ENCODE results near the gene ITPKB. TPM values are rescaled to one million over a fixed set of nuclear protein-coding genes. Genes with fewer than 3 reads are reported as not detected.
A peak's percentile ranks its signal among the peaks of the same experiment; 100 is the strongest.

Gene ITPKB
- polyA plus RNA-seq, 4 donors: 1.8 to 9.6 (median 5.4) TPM

- Histone ChIP-seq H3K4me3 (ENCODE audit: low read depth in 1 of 3, low read length in 3 of 3) (no peak overlapping the region), H3K9me3 (ENCODE audit: control insufficient read depth in 2 of 2, insufficient read depth in 1 of 2, low read depth in 1 of 2, low read length in 1 of 2) (no peaks in the 10 kb centered on the region), H3K4me1 (ENCODE audit: control insufficient read depth in 3 of 3, insufficient read depth in 2 of 3, low read depth in 1 of 3, low read length in 2 of 3) (peaks cover 0 to 48% (median 41%) of the 10 kb centered on the region in 3 donors), H3K36me3 (ENCODE audit: control insufficient read depth in 3 of 3, insufficient read depth in 2 of 3, low read depth in 1 of 3, low read length in 3 of 3) (peaks cover 0 to 9% (median 0%) of the 10 kb centered on the region in 3 donors), H3K27ac (ENCODE audit: low read depth in 1 of 3, low read length in 2 of 3) (peak overlapping the region in 1 of 3 donors; percentile 34), H3K27me3 (ENCODE audit: control insufficient read depth in 3 of 3, insufficient read depth in 3 of 3, low read length in 3 of 3) (no peaks in the 10 kb centered on the region)
- WGBS, 3 donors: 88 to 93% (median 91%) methylated on average over 22 of the region's 22 CpGs
- FAIRE-seq (no peak), DNase-seq (no peak)
These were observed 80.4 kb downstream of the ITPKB start for GRCh38 chr1:226658546-226659125.

- FAIRE-seq (no peak), DNase-seq (no peak)
- peaks cover 0 to 43% (median 38%) of the 10 kb centered on the region in 3 donors for H3K4me1 ChIP-seq (ENCODE audit: control insufficient read depth in 3 of 3, insufficient read depth in 2 of 3, low read depth in 1 of 3, low read length in 2 of 3)
- no peaks in the 10 kb centered on the region for H3K27me3 ChIP-seq (ENCODE audit: control insufficient read depth in 3 of 3, insufficient read depth in 3 of 3, low read length in 3 of 3)
- H3K27ac ChIP-seq (ENCODE audit: low read depth in 1 of 3, low read length in 2 of 3): peak overlapping the region in 2 of 3 donors; percentile 7 to 54
- no peak overlapping the region for H3K4me3 ChIP-seq (ENCODE audit: low read depth in 1 of 3, low read length in 3 of 3)
- H3K36me3 ChIP-seq (ENCODE audit: control insufficient read depth in 3 of 3, insufficient read depth in 2 of 3, low read depth in 1 of 3, low read length in 3 of 3): peaks cover 0 to 6% (median 0%) of the 10 kb centered on the region in 3 donors
- 71% methylated on average over 10 of the region's 10 CpGs for WGBS, 3 donors
- H3K9me3 ChIP-seq (ENCODE audit: control insufficient read depth in 2 of 2, insufficient read depth in 1 of 2, low read depth in 1 of 2, low read length in 1 of 2): no peaks in the 10 kb centered on the region
These were observed 81.1 kb downstream of the ITPKB start for GRCh38 chr1:226657895-226658545.

- no peaks in the 10 kb centered on the region for H3K27me3 ChIP-seq (ENCODE audit: control insufficient read depth in 3 of 3, insufficient read depth in 3 of 3, low read length in 3 of 3)
- no peak overlapping the region for H3K4me3 ChIP-seq (ENCODE audit: low read depth in 1 of 3, low read length in 3 of 3)
- FAIRE-seq: no peak
- WGBS, 3 donors: 5 to 32% (median 27%) methylated on average over 12 of the region's 12 CpGs
- H3K36me3 ChIP-seq (ENCODE audit: control insufficient read depth in 3 of 3, insufficient read depth in 2 of 3, low read depth in 1 of 3, low read length in 3 of 3): peaks cover 0 to 6% (median 0%) of the 10 kb centered on the region in 3 donors
- H3K4me1 ChIP-seq (ENCODE audit: control insufficient read depth in 3 of 3, insufficient read depth in 2 of 3, low read depth in 1 of 3, low read length in 2 of 3): peaks cover 0 to 33% (median 32%) of the 10 kb centered on the region in 3 donors
- no peaks in the 10 kb centered on the region for H3K9me3 ChIP-seq (ENCODE audit: control insufficient read depth in 2 of 2, insufficient read depth in 1 of 2, low read depth in 1 of 2, low read length in 1 of 2)
- peak; percentile 59 to 89 for DNase-seq
- H3K27ac ChIP-seq (ENCODE audit: low read depth in 1 of 3, low read length in 2 of 3): peak overlapping the region; percentile 33 to 86 (median 67)
These were observed 82.3 kb downstream of the ITPKB start for GRCh38 chr1:226656601-226657277.

- Histone ChIP-seq H3K9me3 (ENCODE audit: control insufficient read depth in 2 of 2, insufficient read depth in 1 of 2, low read depth in 1 of 2, low read length in 1 of 2) (no peaks in the 10 kb centered on the region), H3K36me3 (ENCODE audit: control insufficient read depth in 3 of 3, insufficient read depth in 2 of 3, low read depth in 1 of 3, low read length in 3 of 3) (peaks cover 0 to 5% (median 0%) of the 10 kb centered on the region in 3 donors), H3K27me3 (ENCODE audit: control insufficient read depth in 3 of 3, insufficient read depth in 3 of 3, low read length in 3 of 3) (no peaks in the 10 kb centered on the region), H3K4me3 (ENCODE audit: low read depth in 1 of 3, low read length in 3 of 3) (no peak overlapping the region), H3K27ac (ENCODE audit: low read depth in 1 of 3, low read length in 2 of 3) (peak overlapping the region; percentile 30 to 86 (median 67)), H3K4me1 (ENCODE audit: control insufficient read depth in 3 of 3, insufficient read depth in 2 of 3, low read depth in 1 of 3, low read length in 2 of 3) (peaks cover 0 to 32% (median 29%) of the 10 kb centered on the region in 3 donors)
- FAIRE-seq (no peak), DNase-seq (peak; percentile 56 to 65)
- WGBS, 3 donors: 12 to 55% (median 31%) methylated on average over 4 of the region's 4 CpGs
These were observed 82.9 kb downstream of the ITPKB start for GRCh38 chr1:226656201-226656600.

GRCh38 chr1:226655251-226656163, 83.6 kb downstream of the ITPKB start:
- Histone ChIP-seq H3K36me3 (ENCODE audit: control insufficient read depth in 3 of 3, insufficient read depth in 2 of 3, low read depth in 1 of 3, low read length in 3 of 3) (peaks cover 0 to 2% (median 0%) of the 10 kb centered on the region in 3 donors), H3K4me1 (ENCODE audit: control insufficient read depth in 3 of 3, insufficient read depth in 2 of 3, low read depth in 1 of 3, low read length in 2 of 3) (peaks cover 0 to 32% (median 23%) of the 10 kb centered on the region in 3 donors), H3K9me3 (ENCODE audit: control insufficient read depth in 2 of 2, insufficient read depth in 1 of 2, low read depth in 1 of 2, low read length in 1 of 2) (no peaks in the 10 kb centered on the region), H3K27ac (ENCODE audit: low read depth in 1 of 3, low read length in 2 of 3) (peak overlapping the region in 1 of 3 donors; percentile 86), H3K27me3 (ENCODE audit: control insufficient read depth in 3 of 3, insufficient read depth in 3 of 3, low read length in 3 of 3) (no peaks in the 10 kb centered on the region), H3K4me3 (ENCODE audit: low read depth in 1 of 3, low read length in 3 of 3) (no peak overlapping the region)
- 78 to 84% (median 79%) methylated on average over 12 of the region's 12 CpGs for WGBS, 3 donors
- FAIRE-seq (no peak), DNase-seq (no peak)

- DNase-seq (no peak), FAIRE-seq (no peak)
- H3K27ac ChIP-seq (ENCODE audit: low read depth in 1 of 3, low read length in 2 of 3): peak overlapping the region; percentile 21 to 86 (median 35)
- H3K4me3 ChIP-seq (ENCODE audit: low read depth in 1 of 3, low read length in 3 of 3): no peak overlapping the region
- H3K9me3 ChIP-seq (ENCODE audit: control insufficient read depth in 2 of 2, insufficient read depth in 1 of 2, low read depth in 1 of 2, low read length in 1 of 2): no peaks in the 10 kb centered on the region
- H3K36me3 ChIP-seq (ENCODE audit: control insufficient read depth in 3 of 3, insufficient read depth in 2 of 3, low read depth in 1 of 3, low read length in 3 of 3): peaks cover 0 to 2% (median 0%) of the 10 kb centered on the region in 3 donors
- no peaks in the 10 kb centered on the region for H3K27me3 ChIP-seq (ENCODE audit: control insufficient read depth in 3 of 3, insufficient read depth in 3 of 3, low read length in 3 of 3)
- 60 to 65% (median 61%) methylated on average over 8 of the region's 8 CpGs for WGBS, 3 donors
- peaks cover 0 to 32% (median 19%) of the 10 kb centered on the region in 3 donors for H3K4me1 ChIP-seq (ENCODE audit: control insufficient read depth in 3 of 3, insufficient read depth in 2 of 3, low read depth in 1 of 3, low read length in 2 of 3)
These were observed 84.4 kb downstream of the ITPKB start for GRCh38 chr1:226654668-226655055.

GRCh38 chr1:226654046-226654667, 84.9 kb downstream of the ITPKB start:
- DNase-seq (no peak), FAIRE-seq (no peak)
- Histone ChIP-seq H3K36me3 (ENCODE audit: control insufficient read depth in 3 of 3, insufficient read depth in 2 of 3, low read depth in 1 of 3, low read length in 3 of 3) (peaks cover 0 to 2% (median 0%) of the 10 kb centered on the region in 3 donors), H3K27me3 (ENCODE audit: control insufficient read depth in 3 of 3, insufficient read depth in 3 of 3, low read length in 3 of 3) (no peaks in the 10 kb centered on the region), H3K4me1 (ENCODE audit: control insufficient read depth in 3 of 3, insufficient read depth in 2 of 3, low read depth in 1 of 3, low read length in 2 of 3) (peaks cover 0 to 32% (median 19%) of the 10 kb centered on the region in 3 donors), H3K27ac (ENCODE audit: low read depth in 1 of 3, low read length in 2 of 3) (peak overlapping the region; percentile 21 to 86 (median 35)), H3K9me3 (ENCODE audit: control insufficient read depth in 2 of 2, insufficient read depth in 1 of 2, low read depth in 1 of 2, low read length in 1 of 2) (no peaks in the 10 kb centered on the region), H3K4me3 (ENCODE audit: low read depth in 1 of 3, low read length in 3 of 3) (no peak overlapping the region)
- 45 to 55% (median 51%) methylated on average over 8 of the region's 8 CpGs for WGBS, 3 donors

Measured in small intestine (tissue), 7 donors.